Sigmoid colon (tissue), 4 donors: Measurements from ENCODE around the gene EFNB1.

Experiments used
- EP300 ChIP-seq, 4 donors: sonication (generic); formaldehyde crosslinking; IDR thresholded peaks; one replicate each; pipeline ENCODE4 v1.6.1; 2017; ENCODE audit warnings: antibody characterized with exemption in 4 of 4
- POLR2A ChIP-seq, 2 donors: fragments of 450-650 bp; IDR thresholded peaks; one replicate each; pipeline ENCODE4 v1.6.1; 2016; ENCODE audit warnings: antibody characterized with exemption in 2 of 2, mild to moderate bottlenecking in 2 of 2, moderate library complexity in 2 of 2
- POLR2AphosphoS5 ChIP-seq, 4 donors: sonication (generic); formaldehyde crosslinking; IDR thresholded peaks; one replicate each; pipeline ENCODE4 v1.6.1; 2017; ENCODE audit warnings: antibody characterized with exemption in 4 of 4
- TF ChIP-seq, protein P1 (sequence below), 4 experiments: fragments of 450-650 bp in 3 of 4; fragments of 200-600 bp in 1 of 4; IDR thresholded peaks; one replicate each; pipeline ENCODE4 v1.5.1; 2016 to 2019; ENCODE audit warnings: antibody characterized with exemption in 4 of 4, mild to moderate bottlenecking in 3 of 4, moderate library complexity in 2 of 4

- TF ChIP-seq, protein P1, sequence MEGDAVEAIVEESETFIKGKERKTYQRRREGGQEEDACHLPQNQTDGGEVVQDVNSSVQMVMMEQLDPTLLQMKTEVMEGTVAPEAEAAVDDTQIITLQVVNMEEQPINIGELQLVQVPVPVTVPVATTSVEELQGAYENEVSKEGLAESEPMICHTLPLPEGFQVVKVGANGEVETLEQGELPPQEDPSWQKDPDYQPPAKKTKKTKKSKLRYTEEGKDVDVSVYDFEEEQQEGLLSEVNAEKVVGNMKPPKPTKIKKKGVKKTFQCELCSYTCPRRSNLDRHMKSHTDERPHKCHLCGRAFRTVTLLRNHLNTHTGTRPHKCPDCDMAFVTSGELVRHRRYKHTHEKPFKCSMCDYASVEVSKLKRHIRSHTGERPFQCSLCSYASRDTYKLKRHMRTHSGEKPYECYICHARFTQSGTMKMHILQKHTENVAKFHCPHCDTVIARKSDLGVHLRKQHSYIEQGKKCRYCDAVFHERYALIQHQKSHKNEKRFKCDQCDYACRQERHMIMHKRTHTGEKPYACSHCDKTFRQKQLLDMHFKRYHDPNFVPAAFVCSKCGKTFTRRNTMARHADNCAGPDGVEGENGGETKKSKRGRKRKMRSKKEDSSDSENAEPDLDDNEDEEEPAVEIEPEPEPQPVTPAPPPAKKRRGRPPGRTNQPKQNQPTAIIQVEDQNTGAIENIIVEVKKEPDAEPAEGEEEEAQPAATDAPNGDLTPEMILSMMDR (IDR thresholded peaks at IDR 0.05) = no peak
- TF ChIP-seq POLR2A (IDR thresholded peaks at IDR 0.05) (no peak), EP300 (IDR thresholded peaks at IDR 0.05) (no peak), POLR2AphosphoS5 (IDR thresholded peaks at IDR 0.05) (no peak)
Measured at GRCh38 chrX:68792083-68792482, 36.7 kb upstream of the EFNB1 start.
